Mononuclear cell (primary cell): ENCODE measurements around the gene CARS2. TPM values are rescaled to one million over a fixed set of nuclear protein-coding genes. Genes with fewer than 3 reads are reported as not detected.

Experiments
- H3K27me3 ChIP-seq: 2 replicates; pipeline ENCODE4 v1.6.0; 2011; ENCODE audit warnings: low read length, control low read depth; ENCODE audit not compliant: insufficient read depth
- H3K4me1 ChIP-seq: 2 replicates; pipeline ENCODE4 v1.5.1; 2011; ENCODE audit warnings: mild to moderate bottlenecking, low read length, control low read depth; ENCODE audit not compliant: insufficient read depth
- H3K4me3 ChIP-seq: 2 replicates; pipeline ENCODE4 v1.5.1; 2011; ENCODE audit warnings: mild to moderate bottlenecking, low read length, moderate library complexity
- H3K9me3 ChIP-seq: 2 replicates; pipeline ENCODE4 v1.5.1; 2011; ENCODE audit warnings: low read depth, mild to moderate bottlenecking, control low read depth, low read length
- total RNA-seq: library from RNA; depleted of rRNA; stranded (reverse); fragments of >200 nt; gene quantifications from one replicate; pipeline ENCODE4 v1.2.3, GENCODE V29; 2012

Gene CARS2
- total RNA-seq, 1 donor: 44.4 TPM

GRCh38 chr13:110593430-110594130 is 112.3 kb downstream of the CARS2 start:
- no peak overlapping the region for H3K4me3 ChIP-seq
- no peaks in the 10 kb centered on the region for H3K27me3 ChIP-seq
- no peaks in the 10 kb centered on the region for H3K9me3 ChIP-seq
- no peaks in the 10 kb centered on the region for H3K4me1 ChIP-seq

- H3K4me1 ChIP-seq: no peaks in the 10 kb centered on the region
- H3K27me3 ChIP-seq: no peaks in the 10 kb centered on the region
- H3K9me3 ChIP-seq: no peaks in the 10 kb centered on the region
- H3K4me3 ChIP-seq: no peak overlapping the region
Measured at GRCh38 chr13:110592665-110593064, 113.3 kb downstream of the CARS2 start.

Other genes with a start within 250 kb of the CARS2 start
- 50.6 TPM for gene RAB20, start 144.4 kb downstream of the CARS2 start, total RNA-seq
- gene NAXD, start 90.6 kb downstream of the CARS2 start, total RNA-seq: 9.8 TPM
- gene ING1, start 7.6 kb upstream of the CARS2 start, total RNA-seq: 18.7 TPM
- 104 TPM for gene ANKRD10, start 209.0 kb upstream of the CARS2 start, total RNA-seq